ENCODE results near the gene QRICH1.

The QRICH1 gene

GRCh38 chr3:49104427-49105291 lies 10.8 kb upstream of the QRICH1 start, which contains the start of gene QARS1:
TSS of gene QARS1 (minus strand) at chr3:49104757. CDS start at chr3:49104733, 24 bp downstream.
- peak within 1 kb of the TSS; percentile 74 for H2AFZ ChIP-seq (ENCODE audit: low read depth, low read length, severe bottlenecking)
- H3K36me3 ChIP-seq (ENCODE audit: low read length): peaks cover 4% of the 10 kb centered on the region; the same call in 1 of the 2 replicates
- no peak for TF ChIP-seq CTCF (IDR thresholded peaks at IDR 0.05; ENCODE audit: insufficient read depth, low read length, poor library complexity, severe bottlenecking)
- TF ChIP-seq EZH2phosphoT487 (conservative IDR thresholded peaks at IDR 0.05; ENCODE audit: low read length): no peak
- H3K4me2 ChIP-seq (ENCODE audit: low read depth, low read length, poor library complexity, severe bottlenecking): peak within 1 kb of the TSS; percentile 68
- H3K4me3 ChIP-seq (ENCODE audit: insufficient read depth, low read length, poor library complexity, severe bottlenecking): peak within 1 kb of the TSS; percentile 78
- H3F3A ChIP-seq (ENCODE audit: insufficient read depth): no peaks in the 10 kb centered on the region
- no peaks in the 10 kb centered on the region for H3K9me3 ChIP-seq (ENCODE audit: insufficient read depth, low read length)
- H3K27me3 ChIP-seq (ENCODE audit: low read length): no peaks in the 10 kb centered on the region
- H3K79me2 ChIP-seq (ENCODE audit: insufficient read depth, low read length): peaks cover 13% of the 10 kb centered on the region
- no peaks in the 10 kb centered on the region for H4K20me1 ChIP-seq (ENCODE audit: low read depth, low read length)
- H3K9ac ChIP-seq (ENCODE audit: low read length): peak within 1 kb of the TSS; percentile 77
- H3K27ac ChIP-seq (ENCODE audit: low read depth, low read length): peak within 1 kb of the TSS; percentile 64
- no peaks in the 10 kb centered on the region for H3K9me2 ChIP-seq (replicated peaks; ENCODE audit: insufficient read depth, low read length)

- Histone ChIP-seq H2AFZ (ENCODE audit: low read depth, low read length, severe bottlenecking) (peak overlapping the region; percentile 74), H3K36me3 (ENCODE audit: low read length) (peaks cover 4% of the 10 kb centered on the region; the same call in 1 of the 2 replicates), H3K9me2 (replicated peaks; ENCODE audit: insufficient read depth, low read length) (no peaks in the 10 kb centered on the region), H3K9me3 (ENCODE audit: insufficient read depth, low read length) (no peaks in the 10 kb centered on the region), H3K4me2 (ENCODE audit: low read depth, low read length, poor library complexity, severe bottlenecking) (peak overlapping the region; percentile 68), H3K9ac (ENCODE audit: low read length) (peak overlapping the region; percentile 77), H3K27me3 (ENCODE audit: low read length) (no peaks in the 10 kb centered on the region), H3K27ac (ENCODE audit: low read depth, low read length) (peak overlapping the region; percentile 64), H3K79me2 (ENCODE audit: insufficient read depth, low read length) (peaks cover 13% of the 10 kb centered on the region), H3F3A (ENCODE audit: insufficient read depth) (no peaks in the 10 kb centered on the region), H3K4me3 (ENCODE audit: insufficient read depth, low read length, poor library complexity, severe bottlenecking) (peak overlapping the region; percentile 78), H4K20me1 (ENCODE audit: low read depth, low read length) (no peaks in the 10 kb centered on the region)
- no peak for TF ChIP-seq CTCF (IDR thresholded peaks at IDR 0.05; ENCODE audit: insufficient read depth, low read length, poor library complexity, severe bottlenecking)
- no peak for TF ChIP-seq EZH2phosphoT487 (conservative IDR thresholded peaks at IDR 0.05; ENCODE audit: low read length)
Measured at GRCh38 chr3:49104052-49104426, 10.2 kb upstream of the QRICH1 start.

GRCh38 chr3:49100046-49100615 lies 6.3 kb upstream of the QRICH1 start:
- no peak overlapping the region for H3K27ac ChIP-seq (ENCODE audit: low read depth, low read length)
- H3K9ac ChIP-seq (ENCODE audit: low read length): no peak overlapping the region
- no peak overlapping the region for H3K4me2 ChIP-seq (ENCODE audit: low read depth, low read length, poor library complexity, severe bottlenecking)
- peaks cover 4% of the 10 kb centered on the region; the same call in 1 of the 2 replicates for H3K36me3 ChIP-seq (ENCODE audit: low read length)
- no peaks in the 10 kb centered on the region for H3K9me2 ChIP-seq (replicated peaks; ENCODE audit: insufficient read depth, low read length)
- TF ChIP-seq EZH2phosphoT487 (conservative IDR thresholded peaks at IDR 0.05; ENCODE audit: low read length) (no peak), CTCF (IDR thresholded peaks at IDR 0.05; ENCODE audit: insufficient read depth, low read length, poor library complexity, severe bottlenecking) (no peak)
- H3K9me3 ChIP-seq (ENCODE audit: insufficient read depth, low read length): no peaks in the 10 kb centered on the region
- no peak overlapping the region for H3K4me3 ChIP-seq (ENCODE audit: insufficient read depth, low read length, poor library complexity, severe bottlenecking)
- no peak overlapping the region for H2AFZ ChIP-seq (ENCODE audit: low read depth, low read length, severe bottlenecking)
- no peaks in the 10 kb centered on the region for H3K27me3 ChIP-seq (ENCODE audit: low read length)
- peaks cover 13% of the 10 kb centered on the region for H3K79me2 ChIP-seq (ENCODE audit: insufficient read depth, low read length)
- H4K20me1 ChIP-seq (ENCODE audit: low read depth, low read length): no peaks in the 10 kb centered on the region
- H3F3A ChIP-seq (ENCODE audit: insufficient read depth): no peaks in the 10 kb centered on the region

Measured in SU-DHL-6 (cell line).